Suppressor macrophage treated with lipopolysaccharide for 1 hour (primary cell): Measurements from ENCODE around the gene PANK1.
"Not testable (repeated sequence)": the region's sequence is repeated elsewhere in the genome, so short reads cannot be mapped to it uniquely, and the experiment has no call there.

Experiments used
- DNase-seq, 3 donors: peaks; one replicate each; pipeline ENCODE4 v3.0.0-alpha.2; 2020 to 2022

The PANK1 gene

DNA sequence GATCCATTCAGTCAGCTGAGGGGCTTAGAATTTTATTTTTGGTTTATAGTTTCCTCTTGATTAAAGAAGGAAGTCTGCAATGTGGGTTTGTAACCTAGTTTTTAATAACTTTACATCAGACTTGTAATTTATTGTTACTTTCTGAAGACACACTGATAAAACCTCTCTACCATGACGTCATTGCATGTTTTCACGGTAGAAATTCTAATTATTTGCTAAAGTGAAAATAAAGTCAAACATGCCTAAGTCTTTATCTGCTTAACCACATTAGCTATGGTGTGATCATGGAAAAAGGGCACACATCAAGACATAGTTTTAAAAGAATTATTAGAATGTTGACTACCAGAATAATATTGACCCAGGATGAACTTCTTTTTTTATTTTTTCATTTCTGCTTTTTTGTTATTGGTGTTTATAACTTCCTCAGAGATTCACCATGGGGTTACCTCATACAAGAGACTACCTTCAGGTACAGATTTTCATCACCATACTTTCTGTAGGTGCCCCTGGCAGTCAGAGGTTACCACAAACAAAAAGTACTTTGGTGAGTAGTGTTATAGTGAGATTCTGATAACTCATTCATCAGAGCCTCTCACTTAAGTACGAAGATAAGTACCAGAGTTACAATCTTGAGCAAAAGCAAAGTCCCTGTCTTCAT lies 7.0 kb upstream of the PANK1 start:
- peak in 1 of 3 donors; percentile 17 for DNase-seq

- no peak for DNase-seq
These were observed 6.3 kb upstream of the PANK1 start for GRCh38 chr10:89651205-89651915.

- DNase-seq, result no peak
These were observed 4.0 kb upstream of the PANK1 start for GRCh38 chr10:89649051-89649450.

DNA sequence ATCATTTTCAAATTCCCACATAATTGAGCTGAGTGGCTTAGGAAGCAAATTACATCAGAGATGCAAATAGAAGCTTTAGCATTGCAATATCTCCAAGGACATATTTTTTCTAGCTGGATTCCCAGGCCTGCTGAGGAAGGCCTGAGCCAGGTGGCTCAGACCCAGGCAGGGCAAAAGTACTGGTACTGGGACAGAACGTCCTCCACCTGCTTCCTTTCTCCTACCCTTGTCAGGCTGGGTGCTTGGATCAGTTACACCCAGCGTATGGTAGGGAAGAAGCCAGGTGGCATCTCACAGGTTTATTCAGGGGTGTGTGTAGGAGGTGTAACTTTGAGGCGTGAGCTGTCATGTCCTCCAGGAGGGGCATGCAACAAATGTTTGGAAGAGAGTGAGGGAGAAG lies 3.0 kb upstream of the PANK1 start:
- no peak for DNase-seq

DNA sequence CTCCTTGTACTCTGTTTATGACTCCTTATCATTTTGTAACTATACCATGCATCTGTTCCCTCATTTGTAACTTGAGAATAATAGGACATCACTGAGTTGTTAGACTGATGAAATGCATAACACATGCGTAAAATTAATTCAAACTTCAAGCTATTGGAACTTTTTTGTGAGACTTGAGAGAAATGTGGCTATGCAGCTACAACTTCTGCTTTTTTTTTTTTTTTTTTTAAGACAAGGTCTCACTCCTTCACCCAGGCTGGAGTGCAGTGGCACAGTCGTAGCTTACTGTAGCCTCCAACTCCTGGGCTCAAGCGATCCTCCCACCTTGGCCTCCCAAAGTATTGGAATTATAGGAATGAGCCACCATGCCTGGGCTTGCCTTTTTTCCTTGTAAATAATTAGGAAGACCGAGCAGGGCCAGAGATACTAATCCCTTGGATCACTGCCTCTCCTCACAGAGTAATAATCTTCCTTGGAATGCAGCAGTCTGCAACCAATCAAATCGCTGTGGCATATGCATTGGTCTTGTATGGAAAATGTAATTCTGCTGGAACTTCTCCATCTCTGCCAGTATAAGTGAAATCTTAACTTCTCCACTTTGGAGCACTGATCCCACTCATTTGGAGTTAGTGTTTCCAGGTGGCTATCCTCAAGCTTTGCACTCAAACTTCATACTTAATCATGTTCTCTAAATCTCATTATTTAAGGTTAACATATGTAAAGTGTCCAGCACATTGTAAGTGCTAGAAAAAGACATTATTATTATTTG lies 2.0 kb upstream of the PANK1 start:
- peak in 1 of 3 donors; percentile 5 for DNase-seq

DNA sequence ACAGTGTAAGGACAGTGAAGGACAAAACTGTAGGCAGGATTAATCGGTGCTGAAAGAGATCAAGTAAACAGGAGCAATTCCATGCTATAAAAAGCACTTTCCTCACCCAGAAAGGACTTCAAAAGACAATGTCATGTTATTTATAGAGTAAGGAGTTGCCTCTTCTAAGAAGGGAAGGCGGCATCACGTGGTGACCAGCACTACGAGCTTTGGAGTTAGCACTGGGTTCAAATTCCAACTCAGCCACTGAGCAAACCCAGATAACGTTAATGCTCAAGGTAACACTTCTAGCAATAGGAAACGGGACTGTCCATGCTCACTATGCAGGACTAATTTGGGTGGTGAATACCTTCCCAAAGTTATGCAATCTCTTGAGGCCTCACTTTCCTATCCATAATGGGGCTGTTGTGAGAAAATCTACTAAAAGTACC lies 715 bp upstream of the PANK1 start:
- DNase-seq, result no peak

DNA sequence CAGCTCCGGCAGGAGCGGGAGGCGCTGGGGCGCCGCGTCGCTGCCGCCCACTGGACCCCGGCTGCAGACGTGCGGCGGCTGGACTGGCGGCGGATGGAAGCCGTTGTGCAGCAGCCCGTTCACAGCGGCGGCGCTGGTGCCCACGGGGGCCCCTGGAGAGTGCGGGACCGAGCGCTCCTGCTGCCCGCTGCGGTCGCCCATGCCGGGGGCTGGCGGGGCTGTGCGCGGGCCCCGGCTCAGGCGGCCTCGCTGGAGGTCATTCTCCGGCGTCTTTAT lies 413 bp downstream of the PANK1 start:
- DNase-seq, result no peak

DNA sequence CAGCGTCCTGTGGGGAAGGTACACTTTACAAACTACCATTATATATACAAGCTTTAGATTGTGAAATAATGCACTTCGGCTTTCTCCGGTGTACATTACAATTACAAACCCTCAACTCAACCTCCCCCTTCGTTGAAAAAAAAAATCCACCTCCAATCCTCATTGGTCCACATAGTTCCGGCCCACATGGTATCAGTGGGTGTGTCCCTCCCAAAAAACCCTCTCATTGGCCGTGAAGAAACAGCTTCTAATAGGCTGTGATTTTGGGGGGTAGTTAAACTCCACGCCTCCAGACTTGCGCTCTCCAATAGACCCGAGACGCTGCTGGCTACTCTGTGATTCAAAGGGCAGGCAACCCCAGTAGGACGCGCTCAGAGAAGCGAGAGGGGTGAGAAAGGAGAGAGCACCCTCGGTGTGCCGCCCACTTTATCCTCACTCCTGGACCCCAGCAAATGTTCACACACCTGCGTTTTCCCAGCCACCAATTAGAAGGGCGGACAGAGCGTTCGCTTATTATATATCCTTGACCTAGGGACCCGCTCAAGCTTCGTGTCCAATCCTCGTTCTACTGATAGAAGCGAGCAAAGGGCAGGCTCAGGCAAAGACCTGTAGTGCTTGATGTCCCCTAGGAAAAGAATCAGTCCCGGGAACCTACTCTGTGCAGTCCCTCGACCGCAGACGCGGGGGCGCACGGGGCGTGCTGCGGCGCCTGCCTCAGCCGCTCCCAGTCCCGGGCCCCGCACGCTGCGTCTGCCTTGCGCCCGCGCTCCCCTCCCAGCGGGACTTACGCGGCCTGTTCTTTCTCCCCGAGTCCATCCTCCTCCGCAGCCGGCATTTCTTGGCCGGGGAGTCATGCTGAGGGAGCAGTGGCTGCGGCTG lies 991 bp downstream of the PANK1 start:
- DNase-seq, result peak; percentile 86 to 94 (median 91)

DNA sequence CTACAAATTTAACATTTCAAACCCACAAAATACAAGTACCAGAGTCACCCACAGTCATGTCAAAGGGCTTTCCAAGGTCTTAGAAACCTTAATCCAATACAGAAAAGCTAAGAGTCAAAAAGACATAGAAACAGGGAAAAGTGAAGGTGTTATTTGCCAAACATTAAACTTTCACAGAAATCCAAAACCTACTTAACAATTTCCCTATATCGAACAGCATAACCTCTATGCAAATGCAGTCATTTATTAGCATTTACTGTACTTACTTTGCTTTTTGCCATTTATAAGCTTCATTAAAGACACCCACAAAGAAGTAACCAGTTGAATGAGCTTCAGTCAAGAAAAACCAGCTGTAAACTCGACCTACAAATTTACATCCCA lies 1.6 kb downstream of the PANK1 start:
- DNase-seq, result no peak

DNA sequence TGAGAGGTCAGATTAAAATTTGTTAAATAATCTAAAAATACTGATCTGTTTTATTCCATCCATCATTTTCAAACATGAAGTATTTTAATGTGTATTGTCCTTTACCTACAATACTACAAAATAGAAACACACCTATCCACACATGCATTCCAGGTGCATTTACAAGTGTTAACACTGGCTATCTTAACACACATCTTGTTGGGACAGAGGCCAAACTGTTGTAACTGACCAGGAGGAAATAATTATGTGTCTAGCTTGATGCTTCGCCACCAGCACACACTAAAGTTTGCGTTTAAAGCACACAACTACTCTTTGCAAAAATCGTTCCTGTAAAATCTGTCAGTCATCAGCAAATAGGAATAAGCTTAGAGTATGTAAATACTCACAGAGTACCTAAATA lies 2.8 kb downstream of the PANK1 start:
- no peak for DNase-seq

DNA sequence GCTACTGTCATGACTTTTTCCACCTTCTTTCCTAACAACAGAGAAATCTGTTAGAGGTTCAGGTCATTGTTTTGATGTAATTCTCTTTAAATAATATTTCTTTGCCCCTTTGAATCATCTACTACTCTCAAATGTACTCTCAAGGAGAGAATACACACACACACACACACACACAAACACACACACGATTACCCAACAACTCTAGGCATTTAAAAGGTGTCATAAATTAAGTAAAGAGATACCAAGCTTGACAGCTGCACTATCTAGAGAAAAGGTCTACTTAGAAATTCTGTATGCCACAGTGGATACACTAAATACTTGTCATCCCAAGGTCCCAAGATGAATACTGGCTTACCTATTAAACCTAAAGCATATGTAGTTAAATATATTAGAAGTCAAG lies 4.8 kb downstream of the PANK1 start:
- no peak for DNase-seq

- no peak for DNase-seq
These were observed 5.7 kb downstream of the PANK1 start for GRCh38 chr10:89639326-89639725.

DNA sequence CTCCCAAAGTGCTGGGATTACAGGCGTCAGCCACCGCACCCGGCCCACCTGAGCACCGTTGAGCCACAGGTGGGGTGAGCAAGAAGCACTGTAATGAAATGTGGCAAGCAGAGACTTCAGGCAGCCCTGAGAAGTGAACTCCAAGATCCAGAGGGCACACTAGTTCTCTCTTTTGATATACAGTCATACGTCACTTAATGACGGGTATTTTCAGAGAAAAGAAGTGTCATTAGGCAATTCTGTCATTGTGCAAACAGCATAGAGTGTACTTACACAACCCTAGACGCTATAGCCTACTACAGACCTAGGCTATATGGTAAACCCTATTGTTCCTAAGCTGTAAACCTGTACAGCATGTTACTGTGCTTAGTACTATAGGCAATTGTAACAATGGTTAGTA lies 7.9 kb downstream of the PANK1 start:
- peak; percentile 51 to 83 (median 80) for DNase-seq

DNA sequence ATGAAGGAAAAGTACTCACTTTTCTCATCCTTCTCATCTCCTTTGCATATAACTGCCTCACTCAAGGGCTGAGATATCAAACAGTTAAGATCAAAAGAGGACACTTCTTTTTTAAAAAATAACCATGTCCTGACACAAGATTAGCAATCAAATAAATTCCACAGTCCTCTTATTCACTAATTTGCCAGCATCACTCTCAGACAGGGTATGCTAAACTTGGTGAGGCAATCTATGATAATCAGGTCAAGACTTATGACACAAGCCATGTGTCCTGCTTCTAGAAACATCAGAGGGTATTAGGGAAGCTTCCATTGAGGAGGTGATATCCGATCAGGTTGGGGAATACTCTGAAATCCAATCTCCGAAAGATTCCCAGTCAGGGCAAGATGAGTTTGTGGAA lies 10.4 kb downstream of the PANK1 start:
- DNase-seq, result no peak

DNA sequence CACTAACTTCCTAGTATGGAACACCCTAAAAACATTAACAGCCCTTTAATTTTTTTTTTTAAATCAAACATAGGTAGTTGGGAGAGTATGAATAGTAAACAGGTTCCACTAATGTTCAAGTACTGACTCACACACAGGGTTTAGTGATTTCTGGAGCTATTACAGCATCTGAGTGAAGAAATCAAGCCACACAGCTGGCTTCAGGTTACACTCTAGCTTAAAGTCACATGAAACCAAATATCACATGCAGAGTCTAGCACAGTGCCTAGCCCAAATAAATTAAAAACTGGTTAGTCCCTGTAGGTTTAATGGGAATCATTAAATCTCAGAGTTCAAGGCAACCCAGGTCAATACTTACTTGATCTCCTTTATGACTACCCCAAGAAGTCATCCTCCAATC lies 11.6 kb downstream of the PANK1 start:
- DNase-seq, result no peak

GRCh38 chr10:89632824-89633223 lies 12.2 kb downstream of the PANK1 start:
- DNase-seq, result no peak

DNA sequence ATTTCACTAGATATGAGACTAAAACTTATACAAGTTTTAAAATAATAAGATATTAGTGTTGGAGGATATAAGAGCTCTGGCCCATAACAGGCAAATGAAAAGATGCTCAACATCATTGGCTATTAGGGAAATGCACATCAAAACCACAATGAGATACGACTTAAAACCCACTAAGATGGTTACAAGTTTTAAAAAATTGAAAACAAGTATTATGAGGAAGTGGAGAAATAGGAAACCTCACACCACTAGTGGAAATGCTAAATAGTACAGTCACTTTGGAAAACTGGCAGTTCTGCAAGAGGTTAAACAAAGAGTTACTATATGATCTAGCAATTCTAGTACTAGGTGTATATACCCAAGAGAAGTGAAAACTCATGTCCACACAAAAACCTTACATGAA lies 17.2 kb downstream of the PANK1 start:
- DNase-seq, result peak in 1 of 3 donors; percentile 24

DNA sequence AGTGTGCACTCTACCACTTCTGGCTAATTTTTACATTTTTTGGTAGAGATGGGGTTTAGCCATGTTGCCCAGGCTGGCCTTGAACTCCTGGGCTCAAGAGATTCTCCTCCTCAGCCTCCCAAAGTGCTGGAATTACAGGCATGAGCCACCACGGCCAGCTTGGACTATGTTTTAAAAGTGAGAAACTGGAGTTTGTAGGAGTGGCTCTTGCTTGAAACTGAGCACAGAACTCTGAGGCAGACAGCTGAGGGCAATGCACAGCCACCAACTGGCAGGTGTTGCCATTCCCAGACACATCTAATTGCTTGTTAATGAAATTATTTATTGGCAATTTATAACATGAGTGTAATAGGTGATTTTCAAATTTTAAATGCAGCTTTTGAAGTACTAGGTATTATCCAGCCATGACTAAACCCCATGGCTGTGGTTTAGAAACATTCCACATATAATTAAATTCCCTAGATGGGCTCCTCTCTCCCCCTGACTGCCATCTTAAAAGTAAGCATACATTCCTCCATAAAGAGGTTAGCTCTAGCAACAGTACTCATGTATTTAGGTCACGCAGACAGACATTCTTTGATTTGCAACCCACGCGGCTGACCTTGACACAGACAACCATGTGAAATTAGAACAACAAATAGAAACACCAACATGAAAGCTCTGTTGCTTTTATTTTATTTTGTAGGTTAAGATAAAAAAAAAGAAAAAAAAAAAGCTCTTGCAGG lies 19.8 kb downstream of the PANK1 start:
- DNase-seq, result no peak

DNA sequence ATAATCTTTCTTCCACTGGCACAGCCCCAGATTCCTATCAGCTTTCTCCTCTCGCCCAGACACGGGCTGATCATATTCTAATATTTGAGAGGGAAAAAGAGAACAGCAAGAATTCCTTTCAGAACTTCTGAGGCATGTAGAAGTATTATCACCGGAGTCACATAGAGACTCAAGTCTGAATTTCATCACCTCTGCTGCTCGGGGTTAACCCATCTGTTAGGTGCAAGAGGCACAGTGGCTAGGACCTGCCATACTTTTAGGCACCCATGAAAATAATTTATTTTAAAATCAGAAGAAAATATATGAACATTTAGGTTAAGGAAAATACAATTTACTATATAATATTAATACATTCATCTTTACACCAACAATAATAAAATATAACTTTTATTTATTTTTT lies 21.0 kb downstream of the PANK1 start:
- DNase-seq, result no peak

DNA sequence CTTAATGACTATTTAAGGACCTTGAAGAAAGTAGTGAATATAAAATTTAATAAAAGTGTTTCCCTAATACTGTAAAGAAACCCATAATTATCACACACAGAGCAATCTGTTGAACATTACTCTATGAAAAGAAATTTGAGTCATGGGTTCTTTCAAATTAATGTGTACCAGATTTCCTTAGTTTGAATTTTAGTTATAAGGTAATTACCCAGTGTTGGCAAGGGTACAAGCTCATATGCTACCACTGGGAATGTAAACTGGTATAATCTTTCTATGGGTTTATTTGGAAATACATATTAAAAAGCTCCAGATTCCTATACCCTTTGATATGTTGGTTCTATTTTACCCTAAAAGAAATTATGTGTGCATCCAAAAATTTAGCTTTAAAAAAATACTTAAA lies 22.9 kb downstream of the PANK1 start:
- no peak for DNase-seq

GRCh38 chr10:89621438-89621837 lies 23.6 kb downstream of the PANK1 start:
- DNase-seq, result no peak

GRCh38 chr10:89620296-89620695 lies 24.7 kb downstream of the PANK1 start:
- not testable (repeated sequence) for DNase-seq

- no peak for DNase-seq
These were observed 29.2 kb downstream of the PANK1 start for GRCh38 chr10:89615824-89616223.
